ENCODE measurements around the gene RBM38. TPM values are rescaled to one million over a fixed set of nuclear protein-coding genes. Genes with fewer than 3 reads are reported as not detected.

The RBM38 gene
- total and polyA plus RNA-seq, 2 of the 4 experiments (the other 2 are of a cell fraction), result 5.2 to 11.9 TPM

DNA sequence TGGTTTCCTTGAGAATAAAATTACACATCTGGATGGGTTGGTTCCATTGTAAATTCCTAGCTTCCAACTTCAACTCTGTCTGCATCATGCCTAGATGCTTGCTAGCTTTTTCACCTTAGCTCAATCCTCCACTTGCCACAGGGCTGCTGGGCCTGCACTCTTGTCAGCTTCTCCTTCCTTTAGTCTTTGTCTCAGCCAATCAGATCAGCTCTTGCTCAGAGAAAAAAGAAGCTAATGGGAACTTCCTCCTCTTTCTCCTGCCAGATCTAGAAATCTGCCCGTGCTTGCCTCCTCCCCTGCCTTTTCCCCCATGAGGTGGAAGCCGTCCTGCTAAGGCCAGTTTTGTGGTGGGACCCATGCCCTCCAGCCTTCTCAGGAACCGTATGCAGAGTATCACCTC lies 21.6 kb upstream of the RBM38 start:
- no peak overlapping the region for H3K27ac ChIP-seq (ENCODE audit: insufficient read depth, low read length)
- TF ChIP-seq POLR2A (IDR thresholded peaks at IDR 0.05; ENCODE audit: low read depth, low read length) (no peak), SMC3 (IDR thresholded peaks at IDR 0.05; ENCODE audit: low read depth, low read length) (no peak), RAD21 (IDR thresholded peaks at IDR 0.05; ENCODE audit: low read length) (no peak), MAZ (IDR thresholded peaks at IDR 0.05; ENCODE audit: borderline replicate concordance, low read depth, low read length) (no peak), BHLHE40 (IDR thresholded peaks at IDR 0.05; ENCODE audit: low read depth, low read length) (no peak), CHD1 (IDR thresholded peaks at IDR 0.05; ENCODE audit: low read depth, low read length) (no peak), CEBPB (IDR thresholded peaks at IDR 0.05; ENCODE audit: low read depth, low read length) (no peak), RCOR1 (IDR thresholded peaks at IDR 0.05; ENCODE audit: insufficient replicate concordance, low read length) (no peak), MAFK (IDR thresholded peaks at IDR 0.05; ENCODE audit: low read depth, low read length) (no peak), ELK1 (IDR thresholded peaks at IDR 0.05; ENCODE audit: borderline replicate concordance, low read depth, low read length) (no peak), FOS (IDR thresholded peaks at IDR 0.05; ENCODE audit: low read depth, low read length) (no peak), NFE2L2 (IDR thresholded peaks at IDR 0.05; ENCODE audit: low read depth, low read length) (no peak)
- TF ChIP-seq, protein P1, sequence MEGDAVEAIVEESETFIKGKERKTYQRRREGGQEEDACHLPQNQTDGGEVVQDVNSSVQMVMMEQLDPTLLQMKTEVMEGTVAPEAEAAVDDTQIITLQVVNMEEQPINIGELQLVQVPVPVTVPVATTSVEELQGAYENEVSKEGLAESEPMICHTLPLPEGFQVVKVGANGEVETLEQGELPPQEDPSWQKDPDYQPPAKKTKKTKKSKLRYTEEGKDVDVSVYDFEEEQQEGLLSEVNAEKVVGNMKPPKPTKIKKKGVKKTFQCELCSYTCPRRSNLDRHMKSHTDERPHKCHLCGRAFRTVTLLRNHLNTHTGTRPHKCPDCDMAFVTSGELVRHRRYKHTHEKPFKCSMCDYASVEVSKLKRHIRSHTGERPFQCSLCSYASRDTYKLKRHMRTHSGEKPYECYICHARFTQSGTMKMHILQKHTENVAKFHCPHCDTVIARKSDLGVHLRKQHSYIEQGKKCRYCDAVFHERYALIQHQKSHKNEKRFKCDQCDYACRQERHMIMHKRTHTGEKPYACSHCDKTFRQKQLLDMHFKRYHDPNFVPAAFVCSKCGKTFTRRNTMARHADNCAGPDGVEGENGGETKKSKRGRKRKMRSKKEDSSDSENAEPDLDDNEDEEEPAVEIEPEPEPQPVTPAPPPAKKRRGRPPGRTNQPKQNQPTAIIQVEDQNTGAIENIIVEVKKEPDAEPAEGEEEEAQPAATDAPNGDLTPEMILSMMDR (conservative IDR thresholded peaks at IDR 0.05; ENCODE audit: low read depth, low read length), result no peak
- H4K5ac ChIP-seq (ENCODE audit: low read depth, low read length), result no peak overlapping the region
- H2AK9ac ChIP-seq (replicated peaks; ENCODE audit: low read depth, low read length, poor library complexity), result no peak overlapping the region
- no peak overlapping the region for H2AK5ac ChIP-seq (ENCODE audit: low read depth, low read length)
- CTCF ChIA-PET, result no interaction called here
- no peak overlapping the region for H4K8ac ChIP-seq (ENCODE audit: low read depth in 2 of 2, low read length in 2 of 2)
- no peak overlapping the region for H2BK20ac ChIP-seq (ENCODE audit: low read depth, low read length)
- H2BK120ac ChIP-seq (ENCODE audit: low read depth, low read length), result no peak overlapping the region
- H4K91ac ChIP-seq (ENCODE audit: insufficient read depth, low read depth, low read length), result no peak overlapping the region
- no peak overlapping the region for H3K56ac ChIP-seq (ENCODE audit: extremely low read depth, insufficient read depth, low read length)
- POLR2A ChIA-PET (ENCODE audit: unreplicated experiment), result no interaction called here
- H2BK5ac ChIP-seq (ENCODE audit: low read depth, low read length, poor library complexity, severe bottlenecking), result no peak overlapping the region
- no peak overlapping the region for H3K4ac ChIP-seq (ENCODE audit: low read depth, low read length)
- no peaks in the 10 kb centered on the region for H4K20me1 ChIP-seq (ENCODE audit: insufficient read depth, low read length)
- H2AFZ ChIP-seq (replicated peaks; ENCODE audit: low read length, poor library complexity), result no peak overlapping the region
- no peaks in the 10 kb centered on the region for H3K4me1 ChIP-seq (ENCODE audit: control insufficient read depth, insufficient read depth, low read length)
- H3K79me1 ChIP-seq (ENCODE audit: low read depth in 1 of 2, low read length in 2 of 2), result peaks cover 5 to 7% of the 10 kb centered on the region in 2 experiments
- intact Hi-C loops (cut with micrococcal nuclease) (no loop called here), dilution Hi-C loops (cut with HindIII; ENCODE audit: low sequenced_read_pairs, unreplicated experiment) (no loop called here), in situ Hi-C loops (cut with MboI; ENCODE audit: low sequenced_read_pairs) (loop anchor here (25.0 kb wide), 1 partner anchor 982 kb away; the partner anchor contains the start of genes AURKA and CSTF1)
- no peaks in the 10 kb centered on the region for H3K27me3 ChIP-seq (ENCODE audit: control insufficient read depth, insufficient read depth, low read length)
- no TSS peak for BruUV-seq (replicated peaks)
- H3K18ac ChIP-seq (ENCODE audit: low read depth, low read length), result no peak overlapping the region
- no peak overlapping the region for H3K14ac ChIP-seq (replicated peaks; ENCODE audit: low read depth, low read length)
- H3K9ac ChIP-seq (ENCODE audit: low read depth, low read length), result no peak overlapping the region
- no peak overlapping the region for H3K4me2 ChIP-seq (ENCODE audit: low read depth, low read length)
- H3K4me3 ChIP-seq (ENCODE audit: insufficient read depth, low read depth, low read length), result no peak overlapping the region
- no peaks in the 10 kb centered on the region for H3K9me3 ChIP-seq (ENCODE audit: control insufficient read depth, insufficient read depth, low read length)
- no peak for DNase-seq
- ATAC-seq (ENCODE audit: low read depth), result no peak
- WGBS, 2 experiments (ENCODE audit: extremely low coverage in 2 of 2, insufficient read length in 1 of 2), result no CpG with 5 or more reads among the region's 3 CpGs
- H2BK15ac ChIP-seq (ENCODE audit: low read depth, low read length), result no peak overlapping the region
- peaks cover 70% of the 10 kb centered on the region for H3K36me3 ChIP-seq (ENCODE audit: control insufficient read depth, insufficient read depth, low read length)
- H3K9me1 ChIP-seq (ENCODE audit: insufficient read depth, low read length), result no peaks in the 10 kb centered on the region
- no peak overlapping the region for H3K23ac ChIP-seq (ENCODE audit: low read depth, low read length)

Data from IMR-90 (cell line).